Glutamatergic neuron (in vitro differentiated cells): ENCODE results near the gene HOXB9. TPM values are rescaled to one million over a fixed set of nuclear protein-coding genes. Genes with fewer than 3 reads are reported as not detected.

Experiments used
- DNase-seq: peaks from one replicate; pipeline ENCODE4 v3.0.0; 2022
- H3K27ac Mint-ChIP-seq: one replicate; pipeline ENCODE4 v1.8.0; 2020; ENCODE audit warnings: mild to moderate bottlenecking, mixed read lengths, inconsistent platforms; ENCODE audit not compliant: unreplicated experiment
- H3K27me3 Mint-ChIP-seq: one replicate; pipeline ENCODE4 v1.8.0; 2020; ENCODE audit warnings: mild to moderate bottlenecking, moderate library complexity, mixed read lengths, inconsistent platforms; ENCODE audit not compliant: unreplicated experiment
- H3K36me3 Mint-ChIP-seq: one replicate; pipeline ENCODE4 v1.8.0; 2020; ENCODE audit warnings: mild to moderate bottlenecking, mixed read lengths, inconsistent platforms; ENCODE audit not compliant: unreplicated experiment
- H3K4me1 Mint-ChIP-seq: one replicate; pipeline ENCODE4 v1.8.0; 2020; ENCODE audit warnings: mild to moderate bottlenecking, low read depth, mixed read lengths, inconsistent platforms; ENCODE audit not compliant: unreplicated experiment
- H3K4me3 Mint-ChIP-seq: one replicate; pipeline ENCODE4 v1.8.0; 2020; ENCODE audit warnings: mild to moderate bottlenecking, mixed read lengths, inconsistent platforms; ENCODE audit not compliant: unreplicated experiment
- H3K9me3 Mint-ChIP-seq: one replicate; pipeline ENCODE4 v1.8.0; 2020; ENCODE audit warnings: mild to moderate bottlenecking, moderate library complexity, mixed read lengths, inconsistent platforms; ENCODE audit not compliant: unreplicated experiment
- CTCF ChIP-seq: fragments of 200-600 bp; sonication (generic); IDR thresholded peaks from one replicate; pipeline ENCODE4 v1.5.0; 2021; ENCODE audit not compliant: partially characterized antibody, unreplicated experiment
- total RNA-seq: library from RNA; stranded (reverse); fragmentation: NEBNext Ultra II Directional; extraction: Animal tissue kit (Norgen Biotek cat#: 25700); gene quantifications from one replicate; pipeline ENCODE4 v1.2.1, GENCODE V29; 2021; ENCODE audit not compliant: unreplicated experiment

Gene HOXB9
- total RNA-seq, 1 donor from 2014 or later = not detected

DNA sequence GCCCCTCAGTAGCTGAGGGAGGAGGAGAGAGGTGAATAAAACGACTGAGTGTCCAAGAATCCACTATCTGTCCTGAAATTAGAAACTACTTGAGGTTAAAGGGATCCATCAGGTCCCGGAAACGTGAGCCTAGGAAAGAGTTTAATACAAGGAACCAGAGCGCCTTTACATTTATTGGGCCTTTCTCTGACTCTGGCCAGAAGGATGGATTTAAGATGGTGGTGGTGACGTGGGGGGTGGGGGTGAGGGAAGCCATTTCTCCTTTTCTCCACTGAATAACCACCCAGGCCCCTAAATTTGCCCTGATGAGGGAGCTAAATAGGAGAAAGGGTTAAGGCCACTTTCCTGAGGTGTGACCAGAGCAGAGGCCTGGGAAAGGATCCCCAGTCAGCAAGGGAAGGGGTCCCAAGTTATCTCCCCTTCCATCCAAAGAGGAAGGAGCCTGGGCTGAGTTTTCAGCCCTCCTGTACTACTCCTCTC is 1.0 kb upstream of the HOXB9 start:
- Mint-ChIP-seq H3K36me3 (no peaks in the 10 kb centered on the region), H3K4me3 (no peak overlapping the region), H3K27me3 (peaks cover 30% of the 10 kb centered on the region), H3K9me3 (peaks cover 6% of the 10 kb centered on the region), H3K27ac (no peak overlapping the region), H3K4me1 (no peaks in the 10 kb centered on the region)
- TF ChIP-seq CTCF = no peak
- DNase-seq = no peak

DNA sequence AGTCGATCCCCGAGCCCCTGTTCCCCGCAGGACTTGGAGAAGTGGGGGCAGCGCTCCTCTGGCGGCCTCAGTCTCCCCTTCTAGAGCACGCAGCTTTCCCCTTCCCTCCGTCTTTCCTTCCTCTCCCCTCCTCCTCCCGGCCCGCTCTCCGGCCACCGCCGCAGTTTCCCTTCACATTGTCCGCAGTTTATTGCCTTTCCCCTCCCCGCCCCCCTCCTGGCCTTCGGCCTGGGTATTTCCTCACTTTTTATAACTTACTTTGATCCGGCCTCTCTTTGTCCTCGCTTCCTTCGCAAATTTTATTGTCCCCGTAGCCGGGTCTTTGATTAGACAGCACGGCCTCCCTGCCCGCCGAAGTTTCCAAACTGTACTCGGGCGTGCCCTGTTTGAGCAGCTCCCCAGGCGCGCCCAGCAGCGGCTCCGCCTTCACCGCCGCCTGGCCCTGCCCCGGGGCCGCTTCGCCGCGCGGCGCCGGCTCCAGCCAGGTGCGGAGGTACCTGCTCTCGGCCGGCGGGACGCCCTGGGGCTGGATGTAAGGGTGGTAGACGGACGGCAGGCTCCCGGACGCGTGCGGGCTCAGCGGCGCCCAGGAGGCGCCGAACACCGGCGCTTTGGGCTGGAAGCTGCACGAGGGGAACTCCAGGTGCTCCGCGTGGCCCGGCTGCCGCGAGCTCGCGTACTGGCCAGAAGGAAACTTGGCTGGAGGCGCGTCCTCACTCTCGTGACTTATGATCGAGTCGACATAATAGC is 488 bp downstream of the HOXB9 start:
- H3K36me3 Mint-ChIP-seq = no peaks in the 10 kb centered on the region

GRCh38 chr17:48624544-48625494 is 1.3 kb downstream of the HOXB9 start:
- Mint-ChIP-seq H3K4me1 (no peaks in the 10 kb centered on the region), H3K27ac (no peak overlapping the region), H3K36me3 (no peaks in the 10 kb centered on the region), H3K4me3 (no peak overlapping the region), H3K9me3 (peaks cover 6% of the 10 kb centered on the region), H3K27me3 (peaks cover 35% of the 10 kb centered on the region)
- DNase-seq = peak; percentile 45
- TF ChIP-seq CTCF = no peak

More for the DNA sequence above, 488 bp downstream of the HOXB9 start:
- no peak overlapping the region for H3K27ac Mint-ChIP-seq
- peaks cover 37% of the 10 kb centered on the region for H3K27me3 Mint-ChIP-seq
- no peak for DNase-seq
- H3K9me3 Mint-ChIP-seq = peaks cover 6% of the 10 kb centered on the region
- H3K4me3 Mint-ChIP-seq = peak overlapping the region; percentile 35
- TF ChIP-seq CTCF = no peak
- no peaks in the 10 kb centered on the region for H3K4me1 Mint-ChIP-seq

DNA sequence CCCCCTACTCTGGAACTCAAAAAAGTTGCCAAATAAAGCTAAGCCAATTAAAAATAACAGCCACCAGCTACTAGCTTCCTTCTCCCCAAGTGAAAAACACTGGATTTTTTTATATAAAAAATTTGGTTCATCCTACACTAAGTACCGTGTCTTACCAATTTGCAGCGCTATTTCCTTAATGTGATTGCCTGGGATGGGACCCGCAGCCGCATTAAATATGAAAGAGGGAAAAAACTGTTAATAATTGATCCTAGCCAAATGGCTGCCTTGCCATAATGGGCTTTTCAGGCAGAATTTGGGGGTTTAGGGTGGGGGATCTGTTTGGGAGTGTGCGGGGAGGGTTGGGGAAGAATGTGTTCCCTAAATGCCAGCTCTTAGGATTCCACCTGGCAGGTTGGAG is 2.0 kb downstream of the HOXB9 start:
- no peak overlapping the region for H3K27ac Mint-ChIP-seq
- no peak for DNase-seq
- H3K4me3 Mint-ChIP-seq = no peak overlapping the region
- H3K4me1 Mint-ChIP-seq = peaks cover 2% of the 10 kb centered on the region
- no peaks in the 10 kb centered on the region for H3K36me3 Mint-ChIP-seq
- H3K27me3 Mint-ChIP-seq = peaks cover 35% of the 10 kb centered on the region
- TF ChIP-seq CTCF = no peak
- peaks cover 6% of the 10 kb centered on the region for H3K9me3 Mint-ChIP-seq
